GM12878 (cell line): ENCODE data around the gene RSBN1L. TPM values are rescaled to one million over a fixed set of nuclear protein-coding genes. Genes with fewer than 3 reads are reported as not detected.

Experiments used
- CHD4 ChIP-seq: fragments of 200-600 bp; sonication (generic); IDR thresholded peaks from 2 replicates; pipeline ENCODE4 v1.6.1; 2016; ENCODE audit warnings: mild to moderate bottlenecking
- CREB1 ChIP-seq: IDR thresholded peaks from 2 replicates; pipeline ENCODE4 v1.6.1; 2012; ENCODE audit warnings: low read depth, mild to moderate bottlenecking, inconsistent platforms
- CREM ChIP-seq: IDR thresholded peaks from 2 replicates; pipeline ENCODE4 v1.6.1; 2014; ENCODE audit warnings: antibody characterized with exemption, low read depth
- HCFC1 ChIP-seq: fragments of 150-350 bp; IDR thresholded peaks from 2 replicates; pipeline ENCODE4 v1.6.1; 2014; ENCODE audit warnings: low read length
- HDAC6 ChIP-seq: fragments of 200-600 bp; sonication (generic); IDR thresholded peaks from one replicate; pipeline ENCODE4 v1.8.0; 2017; ENCODE audit warnings: antibody characterized with exemption; ENCODE audit not compliant: unreplicated experiment
- NKRF ChIP-seq: fragments of 450-650 bp; conservative IDR thresholded peaks from 2 replicates; pipeline ENCODE4 v1.6.1; 2017; ENCODE audit warnings: mild to moderate bottlenecking, moderate library complexity
- NRF1 ChIP-seq: conservative IDR thresholded peaks from 2 replicates; pipeline ENCODE4 v1.6.1; 2011; ENCODE audit warnings: mild to moderate bottlenecking, low read depth, low read length, improper control_type of control experiment
- PAX8 ChIP-seq: fragments of 450-650 bp; IDR thresholded peaks from 2 replicates; pipeline ENCODE4 v1.6.1; 2017; ENCODE audit warnings: mild to moderate bottlenecking, moderate library complexity
- POLR2AphosphoS2 ChIP-seq: IDR thresholded peaks from 2 replicates; pipeline ENCODE4 v1.6.1; 2011; ENCODE audit warnings: low read depth, mild to moderate bottlenecking, low read length, improper control_type of control experiment, moderate library complexity
- RAD21 ChIP-seq: IDR thresholded peaks from 2 replicates; pipeline ENCODE4 v1.6.1; 2011; ENCODE audit warnings: mild to moderate bottlenecking, low read depth, low read length, moderate library complexity; ENCODE audit not compliant: insufficient read depth
- RFX5 ChIP-seq: IDR thresholded peaks from 2 replicates; pipeline ENCODE4 v1.6.1; 2011; ENCODE audit warnings: low read depth, low read length, improper control_type of control experiment
- SMARCA5 ChIP-seq: fragments of 450-650 bp; IDR thresholded peaks from 2 replicates; pipeline ENCODE4 v1.6.1; 2017; ENCODE audit warnings: mild to moderate bottlenecking
- SPI1 ChIP-seq: IDR thresholded peaks from 2 replicates; pipeline ENCODE4 v1.6.1; 2011; ENCODE audit warnings: low read depth, mild to moderate bottlenecking, low read length, moderate library complexity, borderline replicate concordance; ENCODE audit not compliant: insufficient read depth
- TAF1 ChIP-seq: IDR thresholded peaks from 2 replicates; pipeline ENCODE4 v1.6.1; 2011; ENCODE audit warnings: mild to moderate bottlenecking, low read depth, low read length, borderline replicate concordance
- YBX1 ChIP-seq: fragments of 450-650 bp; IDR thresholded peaks from 2 replicates; pipeline ENCODE4 v1.6.1; 2016; ENCODE audit warnings: antibody characterized with exemption
- YY1 ChIP-seq: IDR thresholded peaks from 2 replicates; pipeline ENCODE4 v1.6.1; 2011; ENCODE audit warnings: low read depth, mild to moderate bottlenecking, low read length
- ZNF592 ChIP-seq: fragments of 450-650 bp; IDR thresholded peaks from 2 replicates; pipeline ENCODE4 v1.6.1; 2017; ENCODE audit warnings: mild to moderate bottlenecking, moderate library complexity
- polyA plus RNA-seq, 11 experiments: library from polyadenylated mRNA; depleted of rRNA in 4 of 11; unstranded in 6 of 11; stranded (reverse) in 5 of 11; fragments of >200 nt; fragmentation: Nextera tagmentation in 4 of 11; fragmentation: Illumina TruSeq in 1 of 11; extraction: Ambion mirVana in 4 of 11; extraction: Trizol in 1 of 11; gene quantifications; 1 replicate in 1 of 11; 2 replicates in 10 of 11; pipeline versions ENCODE4 v1.2.1 to v1.2.3, GENCODE V29; 2011 to 2016; ENCODE audit warnings: inconsistent platforms in 2 of 11, missing spikeins in 2 of 11, low read depth in 1 of 11
- total RNA-seq, 4 experiments: library from RNA; depleted of rRNA in 3 of 4; stranded (reverse); fragments of >200 nt in 3 of 4; fragmentation: Illumina TruSeq in 1 of 4; extraction: Trizol in 1 of 4; gene quantifications; 2 replicates each; pipeline versions ENCODE4 v1.2.1 to v1.2.3, GENCODE V29; 2013 to 2021
- TF ChIP-seq, protein P1 (sequence below): fragments of 450-650 bp; IDR thresholded peaks from 2 replicates; pipeline ENCODE4 v1.6.1; 2018; ENCODE audit warnings: borderline replicate concordance, mild to moderate bottlenecking; ENCODE audit not compliant: partially characterized antibody
- TF ChIP-seq, protein P2 (sequence below): IDR thresholded peaks from 2 replicates; pipeline ENCODE4 v1.6.1; 2012; ENCODE audit warnings: low read length, inconsistent platforms

RSBN1L gene
- total and polyA plus RNA-seq, 10 of the 15 experiments (the other 5 are each of a cell fraction or from before 2014, with no cell fraction given) = 4.5 to 23.7 (median 10.3) TPM

DNA sequence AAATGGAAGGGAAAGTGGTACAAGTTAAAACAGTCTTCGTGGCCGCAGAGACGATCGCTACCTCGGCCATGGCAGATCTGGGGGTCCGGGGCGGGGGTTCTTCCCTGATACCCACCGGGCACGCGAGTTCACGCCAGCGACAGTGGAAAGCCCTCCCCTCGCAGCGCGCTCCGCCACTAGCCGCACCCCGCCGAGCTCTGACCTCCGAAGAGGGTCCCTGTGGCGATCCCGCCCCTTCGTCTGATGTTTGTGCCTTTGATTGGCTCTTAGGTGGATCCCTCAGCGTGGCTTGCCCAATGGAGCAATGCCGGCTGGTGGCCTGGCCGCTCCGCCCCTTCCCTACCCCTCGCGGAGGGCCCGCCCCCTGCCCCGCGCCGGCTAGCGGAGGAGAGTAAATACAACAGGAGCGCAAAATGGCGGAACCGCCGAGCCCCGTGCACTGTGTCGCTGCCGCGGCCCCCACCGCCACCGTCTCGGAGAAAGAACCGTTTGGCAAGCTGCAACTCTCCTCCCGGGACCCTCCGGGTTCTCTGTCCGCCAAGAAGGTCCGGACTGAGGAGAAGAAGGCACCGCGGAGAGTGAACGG lies at the start of gene RSBN1L (continued):
- TF ChIP-seq, protein P1, sequence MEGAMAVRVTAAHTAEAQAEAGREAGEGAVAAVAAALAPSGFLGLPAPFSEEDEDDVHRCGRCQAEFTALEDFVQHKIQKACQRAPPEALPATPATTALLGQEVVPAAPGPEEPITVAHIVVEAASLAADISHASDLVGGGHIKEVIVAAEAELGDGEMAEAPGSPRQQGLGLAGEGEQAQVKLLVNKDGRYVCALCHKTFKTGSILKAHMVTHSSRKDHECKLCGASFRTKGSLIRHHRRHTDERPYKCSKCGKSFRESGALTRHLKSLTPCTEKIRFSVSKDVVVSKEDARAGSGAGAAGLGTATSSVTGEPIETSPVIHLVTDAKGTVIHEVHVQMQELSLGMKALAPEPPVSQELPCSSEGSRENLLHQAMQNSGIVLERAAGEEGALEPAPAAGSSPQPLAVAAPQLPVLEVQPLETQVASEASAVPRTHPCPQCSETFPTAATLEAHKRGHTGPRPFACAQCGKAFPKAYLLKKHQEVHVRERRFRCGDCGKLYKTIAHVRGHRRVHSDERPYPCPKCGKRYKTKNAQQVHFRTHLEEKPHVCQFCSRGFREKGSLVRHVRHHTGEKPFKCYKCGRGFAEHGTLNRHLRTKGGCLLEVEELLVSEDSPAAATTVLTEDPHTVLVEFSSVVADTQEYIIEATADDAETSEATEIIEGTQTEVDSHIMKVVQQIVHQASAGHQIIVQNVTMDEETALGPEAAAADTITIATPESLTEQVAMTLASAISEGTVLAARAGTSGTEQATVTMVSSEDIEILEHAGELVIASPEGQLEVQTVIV = no peak
- peak; percentile 36 for TF ChIP-seq HCFC1
- TF ChIP-seq YBX1 = no peak
- TF ChIP-seq, protein P2, sequence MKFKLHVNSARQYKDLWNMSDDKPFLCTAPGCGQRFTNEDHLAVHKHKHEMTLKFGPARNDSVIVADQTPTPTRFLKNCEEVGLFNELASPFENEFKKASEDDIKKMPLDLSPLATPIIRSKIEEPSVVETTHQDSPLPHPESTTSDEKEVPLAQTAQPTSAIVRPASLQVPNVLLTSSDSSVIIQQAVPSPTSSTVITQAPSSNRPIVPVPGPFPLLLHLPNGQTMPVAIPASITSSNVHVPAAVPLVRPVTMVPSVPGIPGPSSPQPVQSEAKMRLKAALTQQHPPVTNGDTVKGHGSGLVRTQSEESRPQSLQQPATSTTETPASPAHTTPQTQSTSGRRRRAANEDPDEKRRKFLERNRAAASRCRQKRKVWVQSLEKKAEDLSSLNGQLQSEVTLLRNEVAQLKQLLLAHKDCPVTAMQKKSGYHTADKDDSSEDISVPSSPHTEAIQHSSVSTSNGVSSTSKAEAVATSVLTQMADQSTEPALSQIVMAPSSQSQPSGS = no peak
- no peak for TF ChIP-seq HDAC6
- peak; percentile 98 for TF ChIP-seq YY1
- no peak for TF ChIP-seq ZNF592
- TF ChIP-seq SMARCA5 = 0 out of 2 replicates have a peak, but pooled peaks have one; percentile 23
- TF ChIP-seq RFX5 = no peak; the same call in 1 of the 2 replicates
- TF ChIP-seq CREM = peak; percentile 71
- peak; percentile 82 for TF ChIP-seq CREB1
- no peak for TF ChIP-seq CHD4
- peak; percentile 96 for TF ChIP-seq TAF1
- TF ChIP-seq NKRF = no peak; the same call in 1 of the 2 replicates
- TF ChIP-seq RAD21 = no peak
- TF ChIP-seq SPI1 = no peak
- TF ChIP-seq PAX8 = no peak
- TF ChIP-seq POLR2AphosphoS2 = peak; percentile 17; the same call in 1 of the 2 replicates
- TF ChIP-seq NRF1 = no peak
